ENCODE measurements around the gene REEP6.

DNA sequence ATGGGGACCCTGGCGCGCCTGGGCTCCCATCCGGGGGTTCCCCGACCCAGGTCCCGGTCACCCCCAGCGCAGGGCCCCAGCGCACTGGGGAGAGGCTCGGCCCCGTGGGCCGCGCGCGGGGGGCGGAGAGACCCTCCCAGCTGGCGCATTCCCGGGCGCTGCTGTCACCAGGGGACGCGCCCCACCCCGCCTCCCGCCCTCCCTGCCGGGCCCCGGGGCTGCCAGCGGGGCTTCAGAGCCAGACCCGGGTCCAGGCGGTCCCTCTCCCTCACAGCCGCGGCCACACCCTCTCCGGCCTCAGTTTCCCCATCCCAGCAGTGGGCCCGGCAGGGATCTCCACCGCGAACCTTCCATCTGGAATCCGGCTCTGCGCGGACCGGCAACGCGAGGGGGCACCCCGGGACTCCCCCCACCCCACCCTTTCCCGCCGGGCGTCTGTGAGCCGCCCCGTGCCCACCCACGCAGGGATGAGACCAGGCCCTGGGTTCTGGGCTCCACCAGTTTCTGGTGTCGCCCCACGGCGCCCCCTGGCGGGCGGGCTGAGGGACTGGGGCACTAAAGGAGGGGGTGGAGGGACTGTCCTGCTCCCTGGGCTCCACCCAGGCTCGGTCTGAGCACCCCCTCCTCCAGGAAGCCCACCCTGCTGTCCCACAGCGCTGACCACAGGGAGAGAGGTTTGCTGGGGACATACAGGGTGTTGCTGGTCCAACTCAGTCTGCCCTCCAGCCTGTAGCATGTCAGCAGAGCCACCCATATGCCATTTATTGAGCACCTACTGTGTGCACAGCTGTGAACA lies 22.7 kb downstream of the REEP6 start:
- TF ChIP-seq, protein P1, sequence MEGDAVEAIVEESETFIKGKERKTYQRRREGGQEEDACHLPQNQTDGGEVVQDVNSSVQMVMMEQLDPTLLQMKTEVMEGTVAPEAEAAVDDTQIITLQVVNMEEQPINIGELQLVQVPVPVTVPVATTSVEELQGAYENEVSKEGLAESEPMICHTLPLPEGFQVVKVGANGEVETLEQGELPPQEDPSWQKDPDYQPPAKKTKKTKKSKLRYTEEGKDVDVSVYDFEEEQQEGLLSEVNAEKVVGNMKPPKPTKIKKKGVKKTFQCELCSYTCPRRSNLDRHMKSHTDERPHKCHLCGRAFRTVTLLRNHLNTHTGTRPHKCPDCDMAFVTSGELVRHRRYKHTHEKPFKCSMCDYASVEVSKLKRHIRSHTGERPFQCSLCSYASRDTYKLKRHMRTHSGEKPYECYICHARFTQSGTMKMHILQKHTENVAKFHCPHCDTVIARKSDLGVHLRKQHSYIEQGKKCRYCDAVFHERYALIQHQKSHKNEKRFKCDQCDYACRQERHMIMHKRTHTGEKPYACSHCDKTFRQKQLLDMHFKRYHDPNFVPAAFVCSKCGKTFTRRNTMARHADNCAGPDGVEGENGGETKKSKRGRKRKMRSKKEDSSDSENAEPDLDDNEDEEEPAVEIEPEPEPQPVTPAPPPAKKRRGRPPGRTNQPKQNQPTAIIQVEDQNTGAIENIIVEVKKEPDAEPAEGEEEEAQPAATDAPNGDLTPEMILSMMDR (IDR thresholded peaks at IDR 0.05), result peak; percentile 24 to 63 (median 52)
- TF ChIP-seq POLR2A (IDR thresholded peaks at IDR 0.05), result no peak
- TF ChIP-seq POLR2AphosphoS5 (IDR thresholded peaks at IDR 0.05), result no peak
- no peak for TF ChIP-seq EP300 (IDR thresholded peaks at IDR 0.05)
